HepG2 (cell line): ENCODE measurements around the gene SEZ6. TPM values are rescaled to one million over a fixed set of nuclear protein-coding genes. Genes with fewer than 3 reads are reported as not detected.

ENCODE experiments used
- ARHGAP35 ChIP-seq: sonication (generic); formaldehyde crosslinking; IDR thresholded peaks from 2 replicates; pipeline ENCODE4 v1.9.0; 2022; ENCODE audit warnings: mild to moderate bottlenecking, inconsistent platforms, moderate library complexity, missing genetic modification reagents, borderline replicate concordance
- KAT7 ChIP-seq: IDR thresholded peaks from 2 replicates; pipeline ENCODE4 v1.6.1; 2018; ENCODE audit warnings: borderline replicate concordance, missing compliant biosample characterization
- PAWR ChIP-seq: sonication (generic); formaldehyde crosslinking; IDR thresholded peaks from 2 replicates; pipeline ENCODE4 v1.4.0; 2020; ENCODE audit warnings: missing genetic modification reagents, mild to moderate bottlenecking, borderline replicate concordance
- PCBP1 ChIP-seq: fragments of 200-400 bp; formaldehyde crosslinking; IDR thresholded peaks from 2 replicates; pipeline ENCODE4 v1.6.1; 2017; ENCODE audit warnings: mild to moderate bottlenecking, low read depth, low read length, borderline replicate concordance
- RBFOX2 ChIP-seq: fragments of 200-400 bp; formaldehyde crosslinking; IDR thresholded peaks from 2 replicates; pipeline ENCODE4 v1.6.1; 2017; ENCODE audit warnings: low read depth, mild to moderate bottlenecking, low read length
- SOX6 ChIP-seq, 2 experiments: fragments of 450-650 bp in 1 of 2; sonication (generic) in 1 of 2; formaldehyde crosslinking in 1 of 2; IDR thresholded peaks; 2 replicates each; pipeline versions ENCODE4 v1.4.0 to v1.6.1; 2017 to 2020; ENCODE audit warnings: antibody characterized with exemption in 1 of 2, mild to moderate bottlenecking in 1 of 2, missing genetic modification reagents in 1 of 2
- ZNF44 ChIP-seq: sonication (generic); formaldehyde crosslinking; IDR thresholded peaks from 2 replicates; pipeline ENCODE4 v1.5.1; 2020; ENCODE audit warnings: mild to moderate bottlenecking, missing genetic modification reagents
- ZNF674 ChIP-seq: sonication (generic); formaldehyde crosslinking; IDR thresholded peaks from 2 replicates; pipeline ENCODE4 v1.5.0; 2020; ENCODE audit warnings: low read depth, mild to moderate bottlenecking, missing genetic modification reagents
- ZSCAN20 ChIP-seq: sonication (generic); formaldehyde crosslinking; IDR thresholded peaks from 2 replicates; pipeline ENCODE4 v1.4.0; 2020; ENCODE audit warnings: missing genetic modification reagents, mild to moderate bottlenecking, borderline replicate concordance
- polyA plus RNA-seq, 8 experiments: library from polyadenylated mRNA; depleted of rRNA in 3 of 8; stranded (reverse) in 7 of 8; unstranded in 1 of 8; fragments of >200 nt; fragmentation: Illumina TruSeq in 4 of 8; extraction: Trizol in 4 of 8; gene quantifications; 2 replicates each; pipeline versions ENCODE4 v1.2.1 to v1.2.3, GENCODE V29; 2011 to 2016; ENCODE audit warnings: low read depth in 4 of 8, missing spikeins in 1 of 8, mixed read lengths in 1 of 8; ENCODE audit not compliant: insufficient read depth in 1 of 8
- total RNA-seq, 5 experiments: library from RNA; depleted of rRNA; stranded (reverse); fragments of >200 nt; fragmentation: Illumina TruSeq; extraction: Trizol; gene quantifications; 2 replicates each; pipeline ENCODE4 v1.2.3, GENCODE V29; 2016; ENCODE audit warnings: low read depth in 1 of 5
- TF ChIP-seq, protein P1 (sequence below): sonication (generic); formaldehyde crosslinking; IDR thresholded peaks from 2 replicates; pipeline ENCODE4 v1.4.0; 2020; ENCODE audit warnings: missing genetic modification reagents
- TF ChIP-seq, protein P2 (sequence below): conservative IDR thresholded peaks from 2 replicates; pipeline ENCODE4 v1.6.1; 2018; ENCODE audit warnings: missing genetic modification reagents
- TF ChIP-seq, protein P3 (sequence below): sonication (generic); formaldehyde crosslinking; IDR thresholded peaks from 2 replicates; pipeline ENCODE4 v1.5.1; 2020; ENCODE audit warnings: missing genetic modification reagents, mild to moderate bottlenecking, borderline replicate concordance
- TF ChIP-seq, protein P4 (sequence below): sonication (generic); formaldehyde crosslinking; IDR thresholded peaks from 2 replicates; pipeline ENCODE4 v1.8.0; 2023; ENCODE audit warnings: mild to moderate bottlenecking, missing genetic modification reagents
- TF ChIP-seq, protein P5 (sequence below): IDR thresholded peaks from 2 replicates; pipeline ENCODE4 v1.6.1; 2016; ENCODE audit warnings: mild to moderate bottlenecking, missing biosample characterization, missing genetic modification reagents
- TF ChIP-seq, protein P6 (sequence below): IDR thresholded peaks from 2 replicates; pipeline ENCODE4 v1.6.1; 2016; ENCODE audit warnings: low read depth

Gene SEZ6
- total and polyA plus RNA-seq, 2 of the 13 experiments (the other 11 are each of a cell fraction or from before 2014, with no cell fraction given), result not detected

DNA sequence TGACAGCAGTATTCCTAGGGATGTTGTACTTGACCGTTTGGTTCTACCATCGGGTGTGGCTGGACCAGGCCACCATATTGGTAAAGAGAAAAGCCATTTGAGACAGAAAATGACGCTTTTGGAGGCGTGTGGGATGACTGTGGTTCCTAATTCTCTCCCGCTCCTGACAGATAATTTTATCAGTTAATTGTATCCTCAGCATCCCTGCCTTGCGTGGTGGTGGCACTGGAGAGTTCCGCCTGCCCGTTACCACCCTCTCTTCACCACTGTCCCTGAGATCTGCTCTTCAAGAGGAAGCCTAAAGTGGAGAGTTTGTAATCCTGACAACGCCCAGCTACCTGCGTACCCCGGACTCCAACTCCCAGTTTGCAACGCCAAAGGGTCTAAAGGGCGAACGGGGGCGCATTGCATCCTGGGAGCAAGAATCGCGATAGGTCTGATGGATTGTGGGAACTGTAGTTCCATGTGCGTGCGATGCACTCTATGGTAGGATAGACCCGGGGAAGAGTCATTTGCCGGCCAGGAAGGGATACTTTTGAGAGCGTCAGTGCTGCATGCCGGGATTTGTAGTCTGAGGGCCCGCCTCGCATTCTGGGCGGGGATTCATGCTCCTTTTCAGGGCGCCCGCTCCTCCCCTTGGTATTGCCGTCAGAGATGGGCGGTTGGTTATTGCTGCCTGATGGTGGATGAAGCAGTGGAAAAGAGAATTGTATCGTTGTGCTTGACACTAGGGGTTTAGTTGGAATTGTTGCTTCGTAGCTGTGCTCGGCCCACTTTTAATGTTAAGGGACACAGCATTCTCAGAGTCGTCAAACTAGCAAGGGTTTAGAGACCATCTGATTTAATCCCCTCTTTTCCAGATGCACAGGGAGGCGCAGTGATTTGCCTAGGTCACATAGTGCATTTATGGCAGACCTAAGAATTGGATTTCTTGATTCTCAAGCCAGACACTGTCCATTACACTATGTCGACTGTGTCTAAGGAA lies 53.5 kb downstream of the SEZ6 start (continued):
- TF ChIP-seq, protein P1, sequence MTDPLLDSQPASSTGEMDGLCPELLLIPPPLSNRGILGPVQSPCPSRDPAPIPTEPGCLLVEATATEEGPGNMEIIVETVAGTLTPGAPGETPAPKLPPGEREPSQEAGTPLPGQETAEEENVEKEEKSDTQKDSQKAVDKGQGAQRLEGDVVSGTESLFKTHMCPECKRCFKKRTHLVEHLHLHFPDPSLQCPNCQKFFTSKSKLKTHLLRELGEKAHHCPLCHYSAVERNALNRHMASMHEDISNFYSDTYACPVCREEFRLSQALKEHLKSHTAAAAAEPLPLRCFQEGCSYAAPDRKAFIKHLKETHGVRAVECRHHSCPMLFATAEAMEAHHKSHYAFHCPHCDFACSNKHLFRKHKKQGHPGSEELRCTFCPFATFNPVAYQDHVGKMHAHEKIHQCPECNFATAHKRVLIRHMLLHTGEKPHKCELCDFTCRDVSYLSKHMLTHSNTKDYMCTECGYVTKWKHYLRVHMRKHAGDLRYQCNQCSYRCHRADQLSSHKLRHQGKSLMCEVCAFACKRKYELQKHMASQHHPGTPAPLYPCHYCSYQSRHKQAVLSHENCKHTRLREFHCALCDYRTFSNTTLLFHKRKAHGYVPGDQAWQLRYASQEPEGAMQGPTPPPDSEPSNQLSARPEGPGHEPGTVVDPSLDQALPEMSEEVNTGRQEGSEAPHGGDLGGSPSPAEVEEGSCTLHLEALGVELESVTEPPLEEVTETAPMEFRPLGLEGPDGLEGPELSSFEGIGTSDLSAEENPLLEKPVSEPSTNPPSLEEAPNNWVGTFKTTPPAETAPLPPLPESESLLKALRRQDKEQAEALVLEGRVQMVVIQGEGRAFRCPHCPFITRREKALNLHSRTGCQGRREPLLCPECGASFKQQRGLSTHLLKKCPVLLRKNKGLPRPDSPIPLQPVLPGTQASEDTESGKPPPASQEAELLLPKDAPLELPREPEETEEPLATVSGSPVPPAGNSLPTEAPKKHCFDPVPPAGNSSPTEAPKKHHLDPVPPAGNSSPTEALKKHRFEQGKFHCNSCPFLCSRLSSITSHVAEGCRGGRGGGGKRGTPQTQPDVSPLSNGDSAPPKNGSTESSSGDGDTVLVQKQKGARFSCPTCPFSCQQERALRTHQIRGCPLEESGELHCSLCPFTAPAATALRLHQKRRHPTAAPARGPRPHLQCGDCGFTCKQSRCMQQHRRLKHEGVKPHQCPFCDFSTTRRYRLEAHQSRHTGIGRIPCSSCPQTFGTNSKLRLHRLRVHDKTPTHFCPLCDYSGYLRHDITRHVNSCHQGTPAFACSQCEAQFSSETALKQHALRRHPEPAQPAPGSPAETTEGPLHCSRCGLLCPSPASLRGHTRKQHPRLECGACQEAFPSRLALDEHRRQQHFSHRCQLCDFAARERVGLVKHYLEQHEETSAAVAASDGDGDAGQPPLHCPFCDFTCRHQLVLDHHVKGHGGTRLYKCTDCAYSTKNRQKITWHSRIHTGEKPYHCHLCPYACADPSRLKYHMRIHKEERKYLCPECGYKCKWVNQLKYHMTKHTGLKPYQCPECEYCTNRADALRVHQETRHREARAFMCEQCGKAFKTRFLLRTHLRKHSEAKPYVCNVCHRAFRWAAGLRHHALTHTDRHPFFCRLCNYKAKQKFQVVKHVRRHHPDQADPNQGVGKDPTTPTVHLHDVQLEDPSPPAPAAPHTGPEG (CRISPR knock-in tag), result no peak
- TF ChIP-seq, protein P2, sequence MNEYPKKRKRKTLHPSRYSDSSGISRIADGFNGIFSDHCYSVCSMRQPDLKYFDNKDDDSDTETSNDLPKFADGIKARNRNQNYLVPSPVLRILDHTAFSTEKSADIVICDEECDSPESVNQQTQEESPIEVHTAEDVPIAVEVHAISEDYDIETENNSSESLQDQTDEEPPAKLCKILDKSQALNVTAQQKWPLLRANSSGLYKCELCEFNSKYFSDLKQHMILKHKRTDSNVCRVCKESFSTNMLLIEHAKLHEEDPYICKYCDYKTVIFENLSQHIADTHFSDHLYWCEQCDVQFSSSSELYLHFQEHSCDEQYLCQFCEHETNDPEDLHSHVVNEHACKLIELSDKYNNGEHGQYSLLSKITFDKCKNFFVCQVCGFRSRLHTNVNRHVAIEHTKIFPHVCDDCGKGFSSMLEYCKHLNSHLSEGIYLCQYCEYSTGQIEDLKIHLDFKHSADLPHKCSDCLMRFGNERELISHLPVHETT (CRISPR knock-in tag), result 0 out of 2 replicates have a peak, but pooled peaks have one; percentile 51
- TF ChIP-seq ZSCAN20 (CRISPR knock-in tag), result no peak
- 0 out of 2 replicates have a peak, but pooled peaks have one; percentile 55 for TF ChIP-seq ZNF674 (CRISPR knock-in tag)
- TF ChIP-seq SOX6 (IDR thresholded peaks at IDR 0.05), result no peak
- TF ChIP-seq SOX6 (CRISPR knock-in tag; IDR thresholded peaks at IDR 0.05), result peak; percentile 46
- no peak for TF ChIP-seq PCBP1
- TF ChIP-seq, protein P3, sequence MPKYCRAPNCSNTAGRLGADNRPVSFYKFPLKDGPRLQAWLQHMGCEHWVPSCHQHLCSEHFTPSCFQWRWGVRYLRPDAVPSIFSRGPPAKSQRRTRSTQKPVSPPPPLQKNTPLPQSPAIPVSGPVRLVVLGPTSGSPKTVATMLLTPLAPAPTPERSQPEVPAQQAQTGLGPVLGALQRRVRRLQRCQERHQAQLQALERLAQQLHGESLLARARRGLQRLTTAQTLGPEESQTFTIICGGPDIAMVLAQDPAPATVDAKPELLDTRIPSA (CRISPR knock-in tag), result no peak; the same call in 1 of the 2 replicates
- TF ChIP-seq RBFOX2, result no peak; the same call in 1 of the 2 replicates
- TF ChIP-seq, protein P4, sequence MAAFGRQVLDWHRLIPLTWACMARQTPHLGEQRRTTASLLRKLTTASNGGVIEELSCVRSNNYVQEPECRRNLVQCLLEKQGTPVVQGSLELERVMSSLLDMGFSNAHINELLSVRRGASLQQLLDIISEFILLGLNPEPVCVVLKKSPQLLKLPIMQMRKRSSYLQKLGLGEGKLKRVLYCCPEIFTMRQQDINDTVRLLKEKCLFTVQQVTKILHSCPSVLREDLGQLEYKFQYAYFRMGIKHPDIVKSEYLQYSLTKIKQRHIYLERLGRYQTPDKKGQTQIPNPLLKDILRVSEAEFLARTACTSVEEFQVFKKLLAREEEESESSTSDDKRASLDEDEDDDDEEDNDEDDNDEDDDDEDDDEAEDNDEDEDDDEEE (CRISPR knock-in tag), result no peak
- TF ChIP-seq, protein P5, sequence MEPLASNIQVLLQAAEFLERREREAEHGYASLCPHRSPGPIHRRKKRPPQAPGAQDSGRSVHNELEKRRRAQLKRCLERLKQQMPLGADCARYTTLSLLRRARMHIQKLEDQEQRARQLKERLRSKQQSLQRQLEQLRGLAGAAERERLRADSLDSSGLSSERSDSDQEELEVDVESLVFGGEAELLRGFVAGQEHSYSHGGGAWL (CRISPR knock-in tag), result peak; percentile 24; the same call in 1 of the 2 replicates
- TF ChIP-seq, protein P6, sequence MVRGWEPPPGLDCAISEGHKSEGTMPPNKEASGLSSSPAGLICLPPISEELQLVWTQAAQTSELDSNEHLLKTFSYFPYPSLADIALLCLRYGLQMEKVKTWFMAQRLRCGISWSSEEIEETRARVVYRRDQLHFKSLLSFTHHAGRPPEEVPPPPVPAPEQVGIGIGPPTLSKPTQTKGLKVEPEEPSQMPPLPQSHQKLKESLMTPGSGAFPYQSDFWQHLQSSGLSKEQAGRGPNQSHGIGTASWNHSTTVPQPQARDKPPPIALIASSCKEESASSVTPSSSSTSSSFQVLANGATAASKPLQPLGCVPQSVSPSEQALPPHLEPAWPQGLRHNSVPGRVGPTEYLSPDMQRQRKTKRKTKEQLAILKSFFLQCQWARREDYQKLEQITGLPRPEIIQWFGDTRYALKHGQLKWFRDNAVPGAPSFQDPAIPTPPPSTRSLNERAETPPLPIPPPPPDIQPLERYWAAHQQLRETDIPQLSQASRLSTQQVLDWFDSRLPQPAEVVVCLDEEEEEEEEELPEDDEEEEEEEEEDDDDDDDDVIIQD (CRISPR knock-in tag), result no peak; the same call in 1 of the 2 replicates
- TF ChIP-seq PAWR (CRISPR knock-in tag), result no peak
- TF ChIP-seq KAT7, result 0 out of 2 replicates have a peak, but pooled peaks have one; percentile 17
- TF ChIP-seq ZNF44 (CRISPR knock-in tag), result no peak; the same call in 1 of the 2 replicates
- TF ChIP-seq ARHGAP35 (CRISPR knock-in tag), result no peak
